ENCODE results near the gene CAMSAP3. TPM values are rescaled to one million over a fixed set of nuclear protein-coding genes. Genes with fewer than 3 reads are reported as not detected.

The CAMSAP3 gene
- total and polyA plus RNA-seq, 7 experiments from 2014 or later: 0.06 to 0.76 (median 0.20) TPM; not detected in 1

DNA sequence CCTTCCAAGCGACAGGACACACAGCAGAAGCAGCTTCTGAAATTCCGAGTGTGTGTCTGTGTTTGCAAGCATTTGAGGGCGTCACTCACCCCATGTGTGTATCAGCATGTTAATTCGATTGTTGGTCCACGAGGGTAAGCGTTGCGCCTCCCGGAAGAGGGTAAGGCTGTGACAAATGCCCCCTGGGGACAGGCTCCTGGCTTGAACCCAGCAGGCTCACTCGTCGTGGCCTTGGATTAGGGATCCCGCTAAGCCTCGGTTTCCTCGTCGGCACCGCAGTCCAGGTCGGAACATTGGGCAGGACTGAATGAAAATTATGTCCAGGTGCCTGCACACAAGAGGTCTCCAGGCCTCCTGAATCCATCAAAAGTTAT lies 40.6 kb downstream of the CAMSAP3 start:
- POLR2A ChIA-PET: interaction anchor here (0.9 to 1.6 kb wide), 2 partner anchors 9 to 11 kb away, joined by 3 to 4 read pairs; no protein-coding TSS in a partner anchor
- H3K9me3 ChIP-seq (ENCODE audit: control insufficient read depth in 2 of 3, low read length in 3 of 3): no peaks in the 10 kb centered on the region
- no peak for DNase-seq
- peak overlapping the region in 8 of 9 donors; percentile 80 to 92 (median 86) for H3K27ac Mint-ChIP-seq
- no peaks in the 10 kb centered on the region for H3K27me3 Mint-ChIP-seq
- H3K9me3 Mint-ChIP-seq: peaks cover 0 to 5% (median 0%) of the 10 kb centered on the region in 11 donors
- intact Hi-C loops (cut with micrococcal nuclease): loop anchor here in 1 of 2 donors (1.0 kb wide), 1 partner anchor 193 kb away; no protein-coding TSS in a partner anchor
- peak overlapping the region; percentile 89 for H3K27ac ChIP-seq (ENCODE audit: low read depth, low read length)
- peak overlapping the region; percentile 75 to 89 (median 82) for H3K4me3 Mint-ChIP-seq
- peaks cover 10 to 20% of the 10 kb centered on the region in 2 donors for H3K4me1 ChIP-seq (ENCODE audit: control insufficient read depth in 2 of 2, insufficient read depth in 2 of 2, low read length in 2 of 2)
- no peaks in the 10 kb centered on the region for H3K27me3 ChIP-seq (ENCODE audit: control insufficient read depth in 2 of 2, insufficient read depth in 2 of 2, low read length in 2 of 2)
- H3K36me3 Mint-ChIP-seq: peaks cover 0 to 13% (median 8%) of the 10 kb centered on the region in 5 donors
- peaks cover 0 to 35% (median 0%) of the 10 kb centered on the region in 3 experiments for H3K36me3 ChIP-seq (ENCODE audit: control insufficient read depth in 2 of 3, insufficient read depth in 3 of 3, low read length in 3 of 3)
- H3K4me3 ChIP-seq (ENCODE audit: low read length): peak overlapping the region; percentile 81
- CTCF ChIA-PET: interaction anchor here (1.4 kb wide), 1 partner anchor 44 kb away, joined by 5 read pairs; the partner anchor contains the start of gene TRAPPC5
- no peak for ATAC-seq
- peaks cover 15 to 53% (median 31%) of the 10 kb centered on the region in 7 donors for H3K4me1 Mint-ChIP-seq

DNA sequence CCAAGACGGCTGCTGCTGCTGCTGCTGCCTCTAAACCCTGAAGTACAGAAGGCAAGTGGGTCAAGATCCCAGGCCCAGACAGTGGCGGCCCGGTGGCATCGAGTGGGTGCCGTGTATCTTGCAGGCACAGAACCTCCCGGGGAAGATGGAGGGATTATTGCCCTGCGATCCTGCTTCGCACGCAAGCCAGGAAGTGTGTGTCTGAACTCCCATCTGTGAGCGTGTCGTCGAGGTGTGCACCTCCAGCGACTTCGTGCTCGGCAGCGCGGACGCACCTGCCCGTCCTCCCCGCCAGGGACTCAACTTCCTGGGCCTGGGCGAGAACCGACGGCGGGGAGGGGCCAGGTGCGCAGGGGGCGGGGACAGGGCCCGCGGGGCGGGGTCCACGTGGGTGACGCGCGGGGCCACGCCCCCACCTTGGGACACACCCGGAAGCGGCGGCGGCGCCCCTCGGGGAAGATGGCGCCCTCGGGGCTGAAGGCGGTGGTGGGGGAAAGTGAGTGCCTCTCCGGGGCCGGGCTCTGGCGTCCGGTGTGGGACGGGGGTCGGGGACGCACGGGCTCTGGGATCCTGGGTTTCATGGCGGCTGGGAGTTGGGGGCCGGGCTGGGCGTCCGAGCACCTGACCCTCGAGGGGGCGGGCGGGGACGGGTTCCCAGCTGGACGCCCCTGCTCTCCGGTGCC lies 41.2 kb downstream of the CAMSAP3 start, which contains the start of gene STXBP2:
STXBP2 (plus strand) TSS at position 420 of the 683 bp plus-strand sequence; CDS start at position 460, 40 bp downstream.
- H3K9me3 Mint-ChIP-seq: peaks cover 0 to 5% (median 0%) of the 10 kb centered on the region in 11 donors
- peaks cover 0 to 13% (median 8%) of the 10 kb centered on the region in 5 donors for H3K36me3 Mint-ChIP-seq
- Histone ChIP-seq H3K9me3 (ENCODE audit: control insufficient read depth in 2 of 3, low read length in 3 of 3) (no peaks in the 10 kb centered on the region), H3K4me1 (ENCODE audit: control insufficient read depth in 2 of 2, insufficient read depth in 2 of 2, low read length in 2 of 2) (peaks cover 10 to 20% of the 10 kb centered on the region in 2 donors), H3K27me3 (ENCODE audit: control insufficient read depth in 2 of 2, insufficient read depth in 2 of 2, low read length in 2 of 2) (no peaks in the 10 kb centered on the region), H3K4me3 (ENCODE audit: low read length) (peak within 1 kb of the TSS; percentile 81), H3K36me3 (ENCODE audit: control insufficient read depth in 2 of 3, insufficient read depth in 3 of 3, low read length in 3 of 3) (peaks cover 0 to 34% (median 0%) of the 10 kb centered on the region in 3 experiments), H3K27ac (ENCODE audit: low read depth, low read length) (peak within 1 kb of the TSS; percentile 89)
- DNase-seq (peak; percentile 87 to 95 (median 93)), ATAC-seq (peak; percentile 98)
- POLR2A ChIA-PET: interaction anchor here (1.3 to 2.9 kb wide), 3 partner anchors 7 to 12 kb away, joined by 4 to 15 read pairs (median 8); partner anchors contain the start of genes PET100 and XAB2
- no peaks in the 10 kb centered on the region for H3K27me3 Mint-ChIP-seq
- intact Hi-C loops (cut with micrococcal nuclease): loop anchor here (1.0 kb wide), 3 partner anchors 8 to 192 kb away; partner anchors contain the start of genes PET100 (in 2 of the 2) and XAB2 (in 2 of the 2)
- CTCF ChIA-PET: interaction anchor here (1.5 kb wide), 1 partner anchor 44 kb away, joined by 7 read pairs; the partner anchor contains the start of gene TRAPPC5
- H3K4me3 Mint-ChIP-seq: peak within 1 kb of the TSS; percentile 75 to 89 (median 82)
- H3K4me1 Mint-ChIP-seq: peaks cover 15 to 49% (median 31%) of the 10 kb centered on the region in 7 donors
- peak within 1 kb of the TSS; percentile 80 to 92 (median 88) for H3K27ac Mint-ChIP-seq

DNA sequence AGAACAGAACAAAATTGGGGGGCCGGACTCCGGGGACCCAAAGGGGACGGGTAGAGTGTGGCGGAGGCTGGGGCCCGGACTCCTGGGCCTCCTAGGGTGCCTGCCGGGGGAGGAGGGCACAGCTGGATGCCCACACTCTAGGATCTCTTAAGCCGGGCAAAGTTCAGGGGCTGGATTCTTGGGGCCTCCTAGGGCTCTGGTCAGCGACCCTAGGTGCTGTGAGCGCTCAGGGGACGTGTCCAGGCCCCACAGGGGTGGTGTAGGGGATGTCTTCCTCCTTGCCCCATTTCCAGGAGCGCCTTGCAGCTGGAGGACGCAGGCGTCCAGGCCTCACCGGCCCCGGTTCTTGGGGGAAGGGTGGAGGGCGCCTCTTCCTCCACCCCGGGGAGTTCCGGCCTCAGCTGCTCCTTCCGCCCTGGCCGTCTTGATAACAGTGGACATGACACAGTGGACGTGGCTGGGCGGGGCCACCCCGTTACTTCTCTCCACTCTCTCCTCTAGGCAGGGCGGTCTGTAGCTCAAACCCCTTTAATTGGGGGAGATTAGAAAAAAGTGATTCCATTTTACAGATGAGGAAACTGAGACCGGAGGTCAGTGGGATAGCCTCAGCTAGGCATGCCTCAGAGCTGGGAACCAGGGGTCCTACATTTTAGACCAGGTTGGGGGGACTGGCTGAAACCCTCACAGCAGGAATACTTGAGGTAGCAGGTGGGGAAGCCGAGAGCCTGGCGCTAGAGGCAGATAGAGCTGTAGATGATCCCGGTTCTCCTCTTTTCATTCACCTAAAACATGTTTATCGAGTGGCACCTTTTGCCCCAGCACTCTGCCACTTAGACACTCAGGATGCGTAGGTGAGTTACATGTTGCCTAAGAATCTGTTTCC lies 42.0 kb downstream of the CAMSAP3 start:
- ChIA-PET POLR2A (interaction anchor here (0.6 to 2.9 kb wide), 7 partner anchors 8 to 446 kb away, joined by 3 to 15 read pairs (median 3); partner anchors contain the start of genes PET100, TRAPPC5 and XAB2), CTCF (interaction anchor here (1.5 kb wide), 1 partner anchor 43 kb away, joined by 7 read pairs; the partner anchor contains the start of gene TRAPPC5)
- Mint-ChIP-seq H3K4me1 (peaks cover 15 to 46% (median 31%) of the 10 kb centered on the region in 7 donors), H3K36me3 (peaks cover 0 to 13% (median 6%) of the 10 kb centered on the region in 5 donors), H3K27me3 (no peaks in the 10 kb centered on the region), H3K27ac (peak overlapping the region; percentile 76 to 92 (median 82)), H3K9me3 (peaks cover 0 to 5% (median 0%) of the 10 kb centered on the region in 11 donors), H3K4me3 (peak overlapping the region; percentile 75 to 89 (median 82))
- Histone ChIP-seq H3K27me3 (ENCODE audit: control insufficient read depth in 2 of 2, insufficient read depth in 2 of 2, low read length in 2 of 2) (no peaks in the 10 kb centered on the region), H3K9me3 (ENCODE audit: control insufficient read depth in 2 of 3, low read length in 3 of 3) (no peaks in the 10 kb centered on the region), H3K36me3 (ENCODE audit: control insufficient read depth in 2 of 3, insufficient read depth in 3 of 3, low read length in 3 of 3) (peaks cover 0 to 33% (median 0%) of the 10 kb centered on the region in 3 experiments), H3K27ac (ENCODE audit: low read depth, low read length) (peak overlapping the region; percentile 89), H3K4me3 (ENCODE audit: low read length) (peak overlapping the region; percentile 81), H3K4me1 (ENCODE audit: control insufficient read depth in 2 of 2, insufficient read depth in 2 of 2, low read length in 2 of 2) (peaks cover 10 to 20% of the 10 kb centered on the region in 2 donors)
- intact Hi-C loops (cut with micrococcal nuclease): loop anchor here (1.0 kb wide), 2 partner anchors 8 to 69 kb away; partner anchors contain the start of genes PET100 (in 2 of the 2) and XAB2 (in 2 of the 2)
- DNase-seq (no peak), ATAC-seq (peak; percentile 44)

DNA sequence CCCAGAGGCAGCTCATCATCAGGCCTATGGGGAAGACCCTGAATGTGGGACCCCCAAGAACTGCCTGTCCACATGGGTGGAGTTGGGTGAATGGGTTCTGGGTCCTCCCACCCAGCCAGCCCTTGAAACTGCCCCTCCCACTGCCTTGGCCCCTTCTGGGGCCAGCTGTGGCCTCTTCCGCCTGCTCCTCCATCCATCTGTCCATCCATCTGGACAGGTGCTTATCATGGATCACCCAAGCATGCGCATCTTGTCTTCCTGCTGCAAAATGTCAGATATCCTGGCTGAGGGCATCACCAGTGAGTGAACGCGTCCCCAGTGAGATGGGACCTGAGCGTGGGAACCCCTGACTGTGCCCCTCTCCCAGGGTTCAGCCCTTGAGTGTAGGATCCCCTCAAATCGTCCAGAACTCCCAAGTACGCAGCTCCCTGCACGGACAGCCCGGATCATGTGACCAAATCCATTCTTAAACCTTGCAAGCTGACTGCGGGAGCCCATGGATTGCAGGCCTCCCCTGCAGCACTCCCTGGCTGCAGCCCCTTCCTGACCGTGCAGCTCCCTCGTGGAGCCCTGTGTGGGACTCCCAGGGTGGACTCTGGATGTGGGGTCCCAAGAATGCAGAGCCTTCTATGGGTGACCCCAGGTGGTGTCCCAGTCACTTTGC lies 43.3 kb downstream of the CAMSAP3 start:
- Histone ChIP-seq H3K27me3 (ENCODE audit: control insufficient read depth in 2 of 2, insufficient read depth in 2 of 2, low read length in 2 of 2) (no peaks in the 10 kb centered on the region), H3K4me3 (ENCODE audit: low read length) (no peak overlapping the region), H3K27ac (ENCODE audit: low read depth, low read length) (peak overlapping the region; percentile 89), H3K4me1 (ENCODE audit: control insufficient read depth in 2 of 2, insufficient read depth in 2 of 2, low read length in 2 of 2) (peaks cover 10 to 20% of the 10 kb centered on the region in 2 donors), H3K36me3 (ENCODE audit: control insufficient read depth in 2 of 3, insufficient read depth in 3 of 3, low read length in 3 of 3) (peaks cover 0 to 34% (median 0%) of the 10 kb centered on the region in 3 experiments), H3K9me3 (ENCODE audit: control insufficient read depth in 2 of 3, low read length in 3 of 3) (no peaks in the 10 kb centered on the region)
- no peaks in the 10 kb centered on the region for H3K27me3 Mint-ChIP-seq
- H3K27ac Mint-ChIP-seq: peak overlapping the region in 6 of 9 donors; percentile 1 to 87 (median 63)
- no peak for ATAC-seq
- ChIA-PET CTCF (interaction anchor here (0.8 kb wide), 1 partner anchor 42 kb away, joined by 3 read pairs; the partner anchor contains the start of gene TRAPPC5), POLR2A (interaction anchor here (0.7 to 2.9 kb wide), 4 partner anchors 9 to 126 kb away, joined by 3 to 15 read pairs (median 3); partner anchors contain the start of genes PET100, TRAPPC5 and XAB2)
- DNase-seq: no peak
- intact Hi-C loops (cut with micrococcal nuclease): no loop called here
- H3K4me3 Mint-ChIP-seq: peak overlapping the region in 7 of 10 donors; percentile 15 to 89 (median 57)
- H3K9me3 Mint-ChIP-seq: peaks cover 0 to 5% (median 0%) of the 10 kb centered on the region in 11 donors
- peaks cover 15 to 46% (median 34%) of the 10 kb centered on the region in 7 donors for H3K4me1 Mint-ChIP-seq
- peaks cover 0 to 17% (median 6%) of the 10 kb centered on the region in 5 donors for H3K36me3 Mint-ChIP-seq

DNA sequence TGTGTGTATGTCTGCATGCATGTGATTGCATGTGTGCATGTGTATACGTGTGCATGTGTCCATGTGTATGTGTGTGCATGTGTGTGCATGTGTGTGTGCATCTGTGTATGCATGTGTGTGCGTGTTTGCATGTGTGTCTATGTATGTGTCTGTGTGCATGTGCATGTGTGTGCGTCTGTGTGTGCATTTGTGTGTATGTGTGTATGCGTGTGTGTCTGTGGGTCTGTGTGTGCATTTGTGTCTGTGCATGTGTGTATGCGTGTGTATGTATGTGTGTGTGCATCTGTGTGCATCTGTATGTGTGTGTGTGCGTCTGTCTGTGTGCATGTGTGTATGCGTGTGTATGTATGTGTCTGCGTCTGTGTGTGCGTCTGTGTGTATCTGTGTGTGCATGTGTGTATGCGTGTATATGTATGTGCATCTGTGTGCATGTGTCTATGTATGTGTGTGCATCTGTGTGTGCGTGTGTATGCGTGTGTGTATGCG lies 44.2 kb downstream of the CAMSAP3 start:
- Mint-ChIP-seq H3K4me3 (peak overlapping the region in 9 of 10 donors; percentile 1 to 74 (median 40)), H3K9me3 (peaks cover 0 to 5% (median 0%) of the 10 kb centered on the region in 11 donors), H3K4me1 (peaks cover 15 to 41% (median 34%) of the 10 kb centered on the region in 7 donors), H3K27ac (peak overlapping the region in 3 of 9 donors; percentile 62 to 83 (median 81)), H3K36me3 (peaks cover 0 to 20% (median 8%) of the 10 kb centered on the region in 5 donors), H3K27me3 (no peaks in the 10 kb centered on the region)
- ChIA-PET CTCF (no interaction called here), POLR2A (interaction anchor here (2.9 kb wide), 1 partner anchor 10 kb away, joined by 15 read pairs; the partner anchor contains the start of genes PET100 and XAB2)
- Histone ChIP-seq H3K4me1 (ENCODE audit: control insufficient read depth in 2 of 2, insufficient read depth in 2 of 2, low read length in 2 of 2) (peaks cover 10 to 20% of the 10 kb centered on the region in 2 donors), H3K27me3 (ENCODE audit: control insufficient read depth in 2 of 2, insufficient read depth in 2 of 2, low read length in 2 of 2) (no peaks in the 10 kb centered on the region), H3K27ac (ENCODE audit: low read depth, low read length) (no peak overlapping the region), H3K9me3 (ENCODE audit: control insufficient read depth in 2 of 3, low read length in 3 of 3) (no peaks in the 10 kb centered on the region), H3K36me3 (ENCODE audit: control insufficient read depth in 2 of 3, insufficient read depth in 3 of 3, low read length in 3 of 3) (peaks cover 0 to 43% (median 3%) of the 10 kb centered on the region in 3 experiments), H3K4me3 (ENCODE audit: low read length) (no peak overlapping the region)
- DNase-seq (no peak), ATAC-seq (no peak)
- intact Hi-C loops (cut with micrococcal nuclease): no loop called here

Measured in naive thymus-derived CD4-positive, alpha-beta T cell (primary cell).